Esophagus squamous epithelium (tissue), 5 donors: ENCODE measurements around the gene BMPR2. TPM values are rescaled to one million over a fixed set of nuclear protein-coding genes. Genes with fewer than 3 reads are reported as not detected.

ENCODE experiments used
- DNase-seq: peaks from one replicate; lab custom pipeline; 2025; lab: John Stamatoyannopoulos, UW
- H3K27ac ChIP-seq, 4 donors: fragments of 200-600 bp; sonication (generic); one replicate each; pipeline ENCODE4 v1.5.1; 2016 to 2019; ENCODE audit warnings: mild to moderate bottlenecking in 1 of 4
- H3K27me3 ChIP-seq, 4 donors: fragments of 200-600 bp; sonication (generic); 1 replicate in 3 of 4; 2 replicates in 1 of 4; pipeline versions ENCODE4 v1.5.1 to v1.6.0; 2017 to 2021; ENCODE audit warnings: antibody characterized with exemption in 1 of 4
- H3K36me3 ChIP-seq, 3 donors: fragments of 200-600 bp; sonication (generic); one replicate each; pipeline ENCODE4 v1.5.1; 2016 to 2019
- H3K4me1 ChIP-seq, 3 donors: fragments of 200-600 bp; sonication (generic); one replicate each; pipeline ENCODE4 v1.5.1; 2017 to 2019
- H3K4me3 ChIP-seq, 4 donors: fragments of 200-600 bp; sonication (generic); 1 replicate in 3 of 4; 2 replicates in 1 of 4; pipeline ENCODE4 v1.5.1; 2016 to 2019; ENCODE audit warnings: mild to moderate bottlenecking in 2 of 4, moderate library complexity in 1 of 4
- H3K9me3 ChIP-seq, 3 donors: fragments of 200-600 bp; sonication (generic); one replicate each; pipeline ENCODE4 v1.5.1; 2016 to 2019
- CTCF ChIP-seq, 6 experiments: fragments of 450-650 bp in 4 of 6; fragments of 200-600 bp in 2 of 6; sonication (generic) in 2 of 6; IDR thresholded peaks; one replicate each; pipeline ENCODE4 v1.5.1; 2016 to 2019; ENCODE audit warnings: antibody characterized with exemption in 6 of 6, mild to moderate bottlenecking in 4 of 6, moderate library complexity in 4 of 6
- POLR2A ChIP-seq, 4 donors: fragments of 450-650 bp; IDR thresholded peaks; one replicate each; pipeline ENCODE4 v1.6.1; 2017; ENCODE audit warnings: antibody characterized with exemption in 4 of 4, mild to moderate bottlenecking in 4 of 4, moderate library complexity in 3 of 4
- WGBS, 2 donors: methylation state at CpG; one replicate each; pipeline ENCODE4 v1.1.5; 2018; 5-methylcytosine and 5-hydroxymethylcytosine counted together
- intact Hi-C: fragments of 100-400 bp; cut with DNase I; formaldehyde crosslinking; loops from one replicate; pipeline ENCODE4 v1.15.0; 2022
- total RNA-seq, 4 donors: library from RNA; depleted of rRNA; stranded (reverse); fragments of >200 nt; gene quantifications; one replicate each; pipeline ENCODE4 v1.1.0, GENCODE V29; 2016
- donor health status: DM: yes; HTN: yes; CAD: no.

The BMPR2 gene
- total RNA-seq, 4 donors from 2014 or later: 17.9 to 37.0 (median 22.3) TPM

DNA sequence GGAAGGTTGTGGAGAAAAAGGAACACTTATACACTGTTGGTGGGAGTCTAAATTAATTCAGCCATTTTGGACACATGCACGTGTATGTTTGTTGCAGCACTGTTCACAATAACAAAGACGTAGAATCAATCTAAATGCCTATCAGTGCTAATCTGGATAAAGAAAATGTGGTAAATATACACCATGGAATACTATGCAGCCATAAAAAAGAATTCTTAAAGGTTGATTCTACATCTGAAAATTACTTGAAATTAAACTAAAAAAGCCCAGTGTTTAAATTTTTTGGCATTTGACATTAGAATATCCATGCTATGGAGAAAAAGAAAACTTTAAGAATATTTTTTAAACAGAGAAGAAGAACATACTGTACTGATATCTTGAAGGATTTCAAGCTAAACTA, 84.0 kb downstream of the BMPR2 start:
- 75 to 95% methylated on average over 2 of the region's 2 CpGs for WGBS, 2 donors
- peaks cover 0 to 7% (median 0%) of the 10 kb centered on the region in 3 donors for H3K36me3 ChIP-seq
- DNase-seq: no peak
- H3K4me3 ChIP-seq: no peak overlapping the region
- no peaks in the 10 kb centered on the region for H3K27me3 ChIP-seq
- no peaks in the 10 kb centered on the region for H3K4me1 ChIP-seq
- TF ChIP-seq POLR2A (IDR thresholded peaks at IDR 0.05): no peak
- TF ChIP-seq CTCF (IDR thresholded peaks at IDR 0.05): no peak
- no peaks in the 10 kb centered on the region for H3K9me3 ChIP-seq
- intact Hi-C loops: no loop called here
- no peak overlapping the region for H3K27ac ChIP-seq

GRCh38 chr2:202479090-202479489, 103.0 kb downstream of the BMPR2 start:
- TF ChIP-seq CTCF (IDR thresholded peaks at IDR 0.05) (no peak), POLR2A (IDR thresholded peaks at IDR 0.05) (no peak)
- Histone ChIP-seq H3K4me3 (no peak overlapping the region), H3K27ac (no peak overlapping the region), H3K27me3 (no peaks in the 10 kb centered on the region), H3K36me3 (peaks cover 0 to 19% (median 0%) of the 10 kb centered on the region in 3 donors), H3K4me1 (peaks cover 0 to 6% (median 0%) of the 10 kb centered on the region in 3 donors), H3K9me3 (no peaks in the 10 kb centered on the region)
- intact Hi-C loops: no loop called here
- 57 to 89% methylated on average over 1 of the region's 1 CpG for WGBS, 2 donors
- no peak for DNase-seq

- TF ChIP-seq POLR2A (IDR thresholded peaks at IDR 0.05): no peak
- Histone ChIP-seq H3K4me1 (peaks cover 0 to 6% (median 0%) of the 10 kb centered on the region in 3 donors), H3K27ac (no peak overlapping the region), H3K27me3 (no peaks in the 10 kb centered on the region), H3K9me3 (no peaks in the 10 kb centered on the region), H3K36me3 (peaks cover 0 to 16% (median 0%) of the 10 kb centered on the region in 3 donors), H3K4me3 (no peak overlapping the region)
- no peak for DNase-seq
- intact Hi-C loops: no loop called here
- WGBS, 2 donors: 70 to 80% methylated on average over 1 of the region's 1 CpG
Measured at GRCh38 chr2:202479610-202480009, 103.5 kb downstream of the BMPR2 start.

DNA sequence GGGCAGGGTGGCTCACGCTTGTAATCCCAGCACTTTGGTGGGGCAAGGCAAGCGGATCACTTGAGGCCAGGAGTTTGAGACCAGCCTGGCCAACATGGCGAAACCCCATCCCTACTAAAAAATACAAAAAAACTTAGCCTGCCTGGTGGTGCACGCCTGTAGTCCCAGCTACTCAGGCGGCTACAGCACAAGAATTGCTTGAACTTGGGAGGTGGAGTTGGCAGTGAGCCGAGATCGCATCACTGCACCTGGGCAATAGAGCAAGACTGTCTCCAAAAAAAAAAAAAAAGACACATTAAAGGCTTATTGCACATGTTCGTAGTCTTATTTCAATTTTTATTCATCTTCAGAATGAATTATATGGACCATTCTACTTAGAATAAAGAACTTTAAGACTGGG, 110.2 kb downstream of the BMPR2 start:
- H3K27ac ChIP-seq: no peak overlapping the region
- H3K9me3 ChIP-seq: no peaks in the 10 kb centered on the region
- H3K4me3 ChIP-seq: no peak overlapping the region
- TF ChIP-seq POLR2A (IDR thresholded peaks at IDR 0.05): no peak
- TF ChIP-seq CTCF (IDR thresholded peaks at IDR 0.05): no peak
- WGBS, 2 donors: 93 to 98% methylated on average over 8 of the region's 8 CpGs
- H3K4me1 ChIP-seq: peaks cover 0 to 6% (median 0%) of the 10 kb centered on the region in 3 donors
- peaks cover 0 to 19% (median 0%) of the 10 kb centered on the region in 3 donors for H3K36me3 ChIP-seq
- DNase-seq: no peak
- no peaks in the 10 kb centered on the region for H3K27me3 ChIP-seq
- intact Hi-C loops: no loop called here

GRCh38 chr2:202488671-202489070, 112.5 kb downstream of the BMPR2 start:
- Histone ChIP-seq H3K4me1 (peaks cover 0 to 4% (median 0%) of the 10 kb centered on the region in 3 donors), H3K4me3 (no peak overlapping the region), H3K27ac (no peak overlapping the region), H3K27me3 (no peaks in the 10 kb centered on the region), H3K36me3 (peaks cover 0 to 11% (median 0%) of the 10 kb centered on the region in 3 donors), H3K9me3 (no peaks in the 10 kb centered on the region)
- 91 to 92% methylated on average over 3 of the region's 3 CpGs for whole genome bisulfite sequencing, 2 donors
- intact Hi-C loops: no loop called here
- no peak for DNase-seq
- no peak for TF ChIP-seq POLR2A (IDR thresholded peaks at IDR 0.05)
- no peak for TF ChIP-seq CTCF (IDR thresholded peaks at IDR 0.05)

DNA sequence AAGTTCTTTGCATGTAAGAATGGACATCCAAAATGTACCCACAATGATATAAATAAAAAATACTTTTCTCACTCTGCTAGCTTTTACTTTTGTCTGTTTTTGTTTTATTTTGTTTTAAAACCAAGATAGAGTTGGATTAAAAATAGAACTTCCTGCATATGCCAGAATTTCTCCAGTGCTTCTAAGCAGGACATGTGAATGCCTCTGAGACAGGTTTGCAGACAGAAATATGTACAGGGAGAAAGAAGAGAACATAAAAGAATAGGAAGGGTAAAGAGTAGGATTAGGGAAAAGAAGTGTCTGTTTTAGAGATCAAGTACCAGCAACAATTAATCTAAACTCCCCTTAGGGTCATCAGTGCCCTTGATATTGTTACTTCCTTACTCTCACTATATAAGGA, 114.4 kb downstream of the BMPR2 start:
- Histone ChIP-seq H3K4me1 (peaks cover 0 to 14% (median 0%) of the 10 kb centered on the region in 3 donors), H3K27ac (no peak overlapping the region), H3K4me3 (no peak overlapping the region), H3K36me3 (peaks cover 0 to 11% (median 0%) of the 10 kb centered on the region in 3 donors), H3K27me3 (no peaks in the 10 kb centered on the region), H3K9me3 (no peaks in the 10 kb centered on the region)
- TF ChIP-seq POLR2A (IDR thresholded peaks at IDR 0.05): no peak
- TF ChIP-seq CTCF (IDR thresholded peaks at IDR 0.05): no peak
- no peak for DNase-seq
- intact Hi-C loops: no loop called here
